B cell (primary cell): Measurements from ENCODE around the gene ACSM2A. TPM values are rescaled to one million over a fixed set of nuclear protein-coding genes. Genes with fewer than 3 reads are reported as not detected.

ENCODE experiments used
- ATAC-seq: fragments of 200-7000 bp; cut with Tn5 transposase; one replicate; pipeline ENCODE4 v1.10.0; 2021; ENCODE audit warnings: low read depth, mild to moderate bottlenecking, moderate number of reproducible peaks, moderate library complexity
- CTCF ChIA-PET: fragments of 350-600 bp; sonication (Branson Sonifier 250); formaldehyde crosslinking; loops from one replicate; lab custom pipeline; 2021; ENCODE audit warnings: antibody characterized with exemption, inconsistent platforms; lab: Charles Lee
- POLR2A ChIA-PET: fragments of 350-600 bp; sonication (Branson Sonifier 250); formaldehyde crosslinking; loops from one replicate; lab custom pipeline; 2021; ENCODE audit warnings: antibody characterized with exemption; lab: Charles Lee
- DNase-seq: peaks from one replicate; pipeline ENCODE4 v3.0.0; 2013
- H2AFZ ChIP-seq: 2 replicates; pipeline ENCODE4 v1.6.1; 2012; ENCODE audit warnings: mild to moderate bottlenecking, low read depth, low read length; ENCODE audit not compliant: insufficient read depth, poor library complexity, severe bottlenecking
- H3K27ac ChIP-seq, 2 donors: 1 replicate in 1 of 2; 2 replicates in 1 of 2; pipeline ENCODE4 v1.5.1; 2012 to 2013; ENCODE audit warnings: low read length in 2 of 2, mild to moderate bottlenecking in 2 of 2, moderate library complexity in 1 of 2
- H3K27me3 ChIP-seq, 4 experiments: fragments of 200-600 bp in 1 of 4; sonication (generic) in 1 of 4; replicated peaks in 1 of 4; 1 replicate in 2 of 4; 2 replicates in 2 of 4; pipeline versions ENCODE4 v1.6.1 to v1.7.0; 2013 to 2016; ENCODE audit warnings: low read length in 3 of 4, mild to moderate bottlenecking in 2 of 4, mixed read lengths in 1 of 4, moderate library complexity in 1 of 4; ENCODE audit not compliant: insufficient read depth in 4 of 4, control insufficient read depth in 3 of 4; ENCODE audit errors: control extremely low read depth in 1 of 4
- H3K36me3 ChIP-seq, 2 experiments: replicated peaks in 1 of 2; 1 replicate in 1 of 2; 2 replicates in 1 of 2; pipeline versions ENCODE4 v1.6.1 to v1.7.1; 2013; ENCODE audit warnings: low read length in 1 of 2; ENCODE audit not compliant: insufficient read depth in 2 of 2, control insufficient read depth in 1 of 2; ENCODE audit errors: control extremely low read depth in 1 of 2, extremely low read depth in 1 of 2
- H3K4me1 ChIP-seq, 2 donors: fragments of 200-600 bp in 1 of 2; sonication (generic) in 1 of 2; 1 replicate in 1 of 2; 2 replicates in 1 of 2; pipeline versions ENCODE4 v1.5.1 to v1.6.1; 2013 to 2017; ENCODE audit warnings: low read length in 2 of 2; ENCODE audit not compliant: control insufficient read depth in 2 of 2, insufficient read depth in 2 of 2
- H3K4me2 ChIP-seq: replicated peaks from 2 replicates; pipeline ENCODE3; 2012; ENCODE audit warnings: mild to moderate bottlenecking, low read depth, low read length; ENCODE audit not compliant: poor library complexity, severe bottlenecking
- H3K4me3 ChIP-seq, 5 experiments: fragments of 200-600 bp in 1 of 5; sonication (generic) in 1 of 5; 1 replicate in 3 of 5; 2 replicates in 2 of 5; pipeline versions ENCODE4 v1.5.1 to v1.7.0; 2011 to 2016; ENCODE audit warnings: low read length in 4 of 5, mild to moderate bottlenecking in 4 of 5, low read depth in 2 of 5, control low read depth in 1 of 5, moderate library complexity in 1 of 5; ENCODE audit not compliant: insufficient read depth in 1 of 5; ENCODE audit errors: control extremely low read depth in 1 of 5, extremely low read depth in 1 of 5
- H3K79me2 ChIP-seq: fragments of 200-600 bp; sonication (generic); one replicate; pipeline ENCODE4 v1.6.0; 2016; ENCODE audit warnings: low read length; ENCODE audit not compliant: control insufficient read depth, insufficient read depth
- H3K9ac ChIP-seq: fragments of 200-600 bp; sonication (generic); 2 replicates; pipeline ENCODE4 v1.6.1; 2017; ENCODE audit warnings: mild to moderate bottlenecking, low read length, moderate library complexity
- H3K9me3 ChIP-seq, 3 donors: one replicate each; pipeline versions ENCODE4 v1.6.1 to v1.7.1; 2013; ENCODE audit warnings: low read length in 2 of 3; ENCODE audit not compliant: control insufficient read depth in 2 of 3, insufficient read depth in 1 of 3; ENCODE audit errors: control extremely low read depth in 1 of 3
- H4K20me1 ChIP-seq: 2 replicates; pipeline ENCODE4 v1.6.0; 2012; ENCODE audit warnings: mild to moderate bottlenecking, low read length; ENCODE audit not compliant: insufficient read depth, control insufficient read depth, poor library complexity, severe bottlenecking
- H3K27ac Mint-ChIP-seq: one replicate; pipeline ENCODE4 v1.8.0; 2021; ENCODE audit warnings: mixed read lengths
- H3K27me3 Mint-ChIP-seq: one replicate; pipeline ENCODE4 v1.8.0; 2021; ENCODE audit warnings: mixed read lengths
- H3K4me1 Mint-ChIP-seq: one replicate; pipeline ENCODE4 v1.8.0; 2021; ENCODE audit warnings: mixed read lengths
- H3K4me3 Mint-ChIP-seq: one replicate; pipeline ENCODE4 v1.8.0; 2021; ENCODE audit warnings: mixed read lengths
- H3K9me3 Mint-ChIP-seq: one replicate; pipeline ENCODE4 v1.8.0; 2022; ENCODE audit warnings: mixed read lengths; ENCODE audit not compliant: insufficient read depth
- EZH2 ChIP-seq: IDR thresholded peaks from 2 replicates; pipeline ENCODE4 v1.6.1; 2012; ENCODE audit warnings: borderline replicate concordance, low read depth, mild to moderate bottlenecking, moderate library complexity, low read length; ENCODE audit not compliant: insufficient read depth, poor library complexity, severe bottlenecking
- WGBS: methylation state at CpG from one replicate; pipeline ENCODE4 v1.1.5; 2013; ENCODE audit warnings: missing lambda C conversion rate; ENCODE audit not compliant: insufficient coverage; 5-methylcytosine and 5-hydroxymethylcytosine counted together
- intact Hi-C: fragments of 100-400 bp; cut with micrococcal nuclease; formaldehyde crosslinking; loops from one replicate; pipeline ENCODE4 v1.10.0; 2022
- polyA plus RNA-seq: library from polyadenylated mRNA; depleted of rRNA; stranded (reverse); fragments of >200 nt; gene quantifications from 2 replicates; pipeline ENCODE4 v1.2.3, GENCODE V29; 2012
- total RNA-seq, 2 donors: library from RNA; stranded (reverse); fragments of 120-200 nt in 1 of 2; gene quantifications; 1 replicate in 1 of 2; 2 replicates in 1 of 2; pipeline versions ENCODE4 v1.2.3 to v1.2.4, GENCODE V29; 2013 to 2022
- TF ChIP-seq, protein P1 (sequence below): fragments of 200-600 bp; IDR thresholded peaks from one replicate; pipeline ENCODE4 v1.8.0; 2022; ENCODE audit warnings: antibody characterized with exemption, mild to moderate bottlenecking

Gene ACSM2A
- total and polyA plus RNA-seq, 2 donors (not counting 1 experiment from before 2014, with no cell fraction given): not detected

DNA sequence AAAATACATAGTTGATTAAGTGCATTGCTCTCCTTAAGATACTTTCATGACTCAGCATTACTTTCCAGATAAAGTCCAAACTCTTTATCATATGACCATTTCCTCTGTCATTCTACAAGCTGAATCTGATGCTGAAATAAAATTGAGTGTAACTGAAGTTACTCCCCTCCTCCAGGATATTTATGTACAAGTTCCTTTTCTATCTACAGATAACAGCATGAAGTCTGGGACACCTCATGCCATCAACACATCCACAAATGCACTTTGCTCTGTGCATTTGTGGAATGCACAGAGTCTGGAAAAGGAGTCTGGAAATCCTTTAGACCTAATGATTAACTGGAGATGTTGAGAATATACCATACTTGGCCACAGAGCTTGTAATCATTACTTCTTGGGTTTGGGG lies 64.4 kb downstream of the ACSM2A start:
- no peaks in the 10 kb centered on the region for H3K36me3 ChIP-seq
- no peak overlapping the region for H3K4me3 Mint-ChIP-seq
- H3K27me3 Mint-ChIP-seq: peaks cover 31% of the 10 kb centered on the region
- no peak overlapping the region for H2AFZ ChIP-seq
- H3K4me1 ChIP-seq: no peaks in the 10 kb centered on the region
- H3K27ac Mint-ChIP-seq: no peak overlapping the region
- H3K9me3 ChIP-seq: no peaks in the 10 kb centered on the region
- ChIA-PET CTCF (no interaction called here), POLR2A (no interaction called here)
- no peaks in the 10 kb centered on the region for H3K4me1 Mint-ChIP-seq
- H3K4me2 ChIP-seq: no peak overlapping the region
- H3K9me3 Mint-ChIP-seq: peaks cover 6% of the 10 kb centered on the region
- H4K20me1 ChIP-seq: no peaks in the 10 kb centered on the region
- H3K27ac ChIP-seq: no peak overlapping the region
- H3K4me3 ChIP-seq: no peak overlapping the region
- TF ChIP-seq, protein P1, sequence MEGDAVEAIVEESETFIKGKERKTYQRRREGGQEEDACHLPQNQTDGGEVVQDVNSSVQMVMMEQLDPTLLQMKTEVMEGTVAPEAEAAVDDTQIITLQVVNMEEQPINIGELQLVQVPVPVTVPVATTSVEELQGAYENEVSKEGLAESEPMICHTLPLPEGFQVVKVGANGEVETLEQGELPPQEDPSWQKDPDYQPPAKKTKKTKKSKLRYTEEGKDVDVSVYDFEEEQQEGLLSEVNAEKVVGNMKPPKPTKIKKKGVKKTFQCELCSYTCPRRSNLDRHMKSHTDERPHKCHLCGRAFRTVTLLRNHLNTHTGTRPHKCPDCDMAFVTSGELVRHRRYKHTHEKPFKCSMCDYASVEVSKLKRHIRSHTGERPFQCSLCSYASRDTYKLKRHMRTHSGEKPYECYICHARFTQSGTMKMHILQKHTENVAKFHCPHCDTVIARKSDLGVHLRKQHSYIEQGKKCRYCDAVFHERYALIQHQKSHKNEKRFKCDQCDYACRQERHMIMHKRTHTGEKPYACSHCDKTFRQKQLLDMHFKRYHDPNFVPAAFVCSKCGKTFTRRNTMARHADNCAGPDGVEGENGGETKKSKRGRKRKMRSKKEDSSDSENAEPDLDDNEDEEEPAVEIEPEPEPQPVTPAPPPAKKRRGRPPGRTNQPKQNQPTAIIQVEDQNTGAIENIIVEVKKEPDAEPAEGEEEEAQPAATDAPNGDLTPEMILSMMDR: no peak
- no peak for TF ChIP-seq EZH2
- peaks cover 0 to 6% (median 2%) of the 10 kb centered on the region in 4 experiments for H3K27me3 ChIP-seq
- DNase-seq: no peak
- no peaks in the 10 kb centered on the region for H3K79me2 ChIP-seq
- ATAC-seq: no peak
- intact Hi-C loops: no loop called here
- no peak overlapping the region for H3K9ac ChIP-seq

DNA sequence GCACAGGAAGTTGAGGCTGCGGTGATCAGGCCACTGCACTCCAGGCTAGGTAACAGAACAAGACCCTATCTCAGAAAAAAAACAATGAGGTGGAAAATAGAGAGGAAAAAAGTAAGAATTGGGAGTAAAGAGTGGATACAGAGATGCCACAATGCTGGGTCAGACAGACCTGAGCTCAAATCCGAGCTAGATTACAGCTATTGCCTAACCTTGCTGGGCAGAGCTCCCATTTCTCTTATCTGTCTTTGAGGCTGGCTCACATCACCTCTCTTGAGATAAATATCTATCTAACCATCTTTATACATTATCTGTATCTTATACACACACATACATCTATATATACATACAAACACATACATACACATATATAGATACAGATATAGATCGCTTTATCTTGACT lies 65.8 kb downstream of the ACSM2A start:
- Histone ChIP-seq H3K27ac (no peak overlapping the region), H3K79me2 (no peaks in the 10 kb centered on the region), H3K4me1 (no peaks in the 10 kb centered on the region), H3K9ac (no peak overlapping the region), H3K4me2 (no peak overlapping the region), H3K27me3 (peaks cover 0 to 6% (median 2%) of the 10 kb centered on the region in 4 experiments), H2AFZ (no peak overlapping the region), H4K20me1 (no peaks in the 10 kb centered on the region), H3K36me3 (no peaks in the 10 kb centered on the region), H3K4me3 (no peak overlapping the region), H3K9me3 (no peaks in the 10 kb centered on the region)
- ChIA-PET CTCF (no interaction called here), POLR2A (no interaction called here)
- 100% methylated on average over 1 of the region's 3 CpGs for WGBS
- H3K27ac Mint-ChIP-seq: no peak overlapping the region
- TF ChIP-seq, protein P1: no peak
- no peak for TF ChIP-seq EZH2
- ATAC-seq (no peak), DNase-seq (no peak)
- peaks cover 36% of the 10 kb centered on the region for H3K27me3 Mint-ChIP-seq
- peaks cover 6% of the 10 kb centered on the region for H3K9me3 Mint-ChIP-seq
- intact Hi-C loops: no loop called here
- no peak overlapping the region for H3K4me3 Mint-ChIP-seq
- no peaks in the 10 kb centered on the region for H3K4me1 Mint-ChIP-seq
